Stimulated activated CD4-positive, alpha-beta T cell treated with anti-CD3 and anti-CD28 coated beads, TNF-alpha, amount 100 ng/mL, for 48 hours (primary cell): Measurements from ENCODE around the gene ST3GAL3.

Experiments
- DNase-seq, 3 donors: peaks; one replicate each; pipeline ENCODE4 v3.0.0-alpha.2; 2020; ENCODE audit warnings: low read depth in 3 of 3

Gene ST3GAL3

GRCh38 chr1:43851561-43852338 is 144.4 kb downstream of the ST3GAL3 start:
- no peak for DNase-seq

- DNase-seq, result no peak
Measured at GRCh38 chr1:43853161-43853921, 146.0 kb downstream of the ST3GAL3 start.

- DNase-seq, result no peak
Measured at GRCh38 chr1:43854473-43854872, 147.1 kb downstream of the ST3GAL3 start.

- no peak for DNase-seq
Measured at GRCh38 chr1:43856188-43856587, 148.9 kb downstream of the ST3GAL3 start.

- DNase-seq, result no peak
Measured at GRCh38 chr1:43857163-43857562, 149.8 kb downstream of the ST3GAL3 start.

GRCh38 chr1:43858324-43858723 is 151.0 kb downstream of the ST3GAL3 start:
- no peak for DNase-seq

GRCh38 chr1:43861337-43861736 is 154.0 kb downstream of the ST3GAL3 start:
- DNase-seq, result no peak

- no peak for DNase-seq
Measured at GRCh38 chr1:43861988-43862735, 154.8 kb downstream of the ST3GAL3 start.

- DNase-seq, result no peak
Measured at GRCh38 chr1:43864111-43865045, 157.0 kb downstream of the ST3GAL3 start.

GRCh38 chr1:43866201-43866600 is 158.9 kb downstream of the ST3GAL3 start:
- DNase-seq, result no peak

- DNase-seq, result no peak
Measured at GRCh38 chr1:43867976-43868740, 160.8 kb downstream of the ST3GAL3 start.

- no peak for DNase-seq
Measured at GRCh38 chr1:43868741-43869067, 161.4 kb downstream of the ST3GAL3 start.

GRCh38 chr1:43870306-43870705 is 163.0 kb downstream of the ST3GAL3 start:
- no peak for DNase-seq

- DNase-seq, result no peak
Measured at GRCh38 chr1:43871181-43871910, 164.0 kb downstream of the ST3GAL3 start.

GRCh38 chr1:43872280-43872679 is 164.9 kb downstream of the ST3GAL3 start:
- DNase-seq, result no peak

GRCh38 chr1:43873851-43874250 is 166.5 kb downstream of the ST3GAL3 start:
- DNase-seq, result no peak

- DNase-seq, result no peak
Measured at GRCh38 chr1:43874716-43875115, 167.4 kb downstream of the ST3GAL3 start.

- DNase-seq, result no peak
Measured at GRCh38 chr1:43875331-43875730, 168.0 kb downstream of the ST3GAL3 start.

GRCh38 chr1:43877101-43877500 is 169.8 kb downstream of the ST3GAL3 start:
- DNase-seq, result no peak

- no peak for DNase-seq
Measured at GRCh38 chr1:43878440-43878839, 171.1 kb downstream of the ST3GAL3 start.
